Measurements from ENCODE around the gene UQCR11.

- no peak for TF ChIP-seq CTCF (IDR thresholded peaks at IDR 0.05; ENCODE audit: low read depth, low read length)
- no peak for TF ChIP-seq EZH2phosphoT487 (IDR thresholded peaks at IDR 0.05; ENCODE audit: low read depth)
Measured at GRCh38 chr19:1580957-1581356, 24.3 kb downstream of the UQCR11 start.
